A549 (cell line): ENCODE measurements around the gene NEAT1. TPM values are rescaled to one million over a fixed set of nuclear protein-coding genes. Genes with fewer than 3 reads are reported as not detected.

ENCODE experiments used
- ATAC-seq, 2 experiments: fragments of 200-7000 bp in 1 of 2; fragments of >200 bp in 1 of 2; cut with Nextera tagmentation in 1 of 2; cut with Tn5 transposase in 1 of 2; 3 replicates each; pipeline versions ENCODE4 v1.8.0 to v1.9.1; 2018 to 2020; ENCODE audit warnings: mild to moderate bottlenecking in 1 of 2, moderate library complexity in 1 of 2
- CTCF ChIA-PET: fragments of 300-600 bp; sonication (Branson Sonifier 250); formaldehyde crosslinking; extraction: SDS; loops from one replicate; lab custom pipeline; 2021; ENCODE audit warnings: antibody characterized with exemption, inconsistent platforms; lab: Yijun Ruan, JAX
- POLR2A ChIA-PET: fragments of 350-600 bp; formaldehyde crosslinking; extraction: SDS; loops from one replicate; lab custom pipeline; 2021; ENCODE audit warnings: antibody characterized with exemption, inconsistent platforms; lab: Yijun Ruan, JAX
- DNase-seq, 2 experiments: peaks; one replicate each; pipeline versions ENCODE4 v3.0.0 to v3.0.0-alpha.2; 2011 to 2016; ENCODE audit warnings: low read depth in 1 of 2, low spot score in 1 of 2
- FAIRE-seq: peaks from 2 replicates; lab custom pipeline; 2011; peaks lifted over from hg19 to GRCh38; lab: Jason Lieb, UNC
- H3K27ac ChIP-seq, 2 experiments: fragments of >200 bp; sonication (Bioruptor Twin); formaldehyde crosslinking; 3 replicates each; pipeline ENCODE4 v1.5.1; 2016 to 2017
- H3K4me1 ChIP-seq: fragments of >200 bp; sonication (Bioruptor Twin); formaldehyde crosslinking; 3 replicates; pipeline ENCODE4 v1.6.1; 2016
- H3K4me2 ChIP-seq: fragments of >200 bp; sonication (Bioruptor Twin); formaldehyde crosslinking; 3 replicates; pipeline ENCODE4 v1.6.1; 2016
- H3K4me3 ChIP-seq: fragments of >200 bp; sonication (Bioruptor Twin); formaldehyde crosslinking; 3 replicates; pipeline ENCODE4 v1.5.1; 2016
- H3K9me3 ChIP-seq: fragments of >200 bp; sonication (Bioruptor Twin); formaldehyde crosslinking; 3 replicates; pipeline ENCODE4 v1.6.1; 2016
- CBX8 ChIP-seq: fragments of 200-600 bp; sonication (generic); IDR thresholded peaks from 2 replicates; pipeline ENCODE4 v1.6.1; 2016
- CHD2 ChIP-seq: fragments of 150-350 bp; IDR thresholded peaks from 2 replicates; pipeline ENCODE4 v1.6.1; 2014; ENCODE audit warnings: low read length; ENCODE audit not compliant: partially characterized antibody
- CHD4 ChIP-seq: fragments of 200-600 bp; sonication (generic); IDR thresholded peaks from 2 replicates; pipeline ENCODE4 v1.6.1; 2016; ENCODE audit warnings: antibody characterized with exemption, mild to moderate bottlenecking, borderline replicate concordance
- EHF ChIP-seq: fragments of 250-450 bp; sonication (Bioruptor Pico); IDR thresholded peaks from 2 replicates; pipeline ENCODE4 v1.5.0; 2020; ENCODE audit warnings: mild to moderate bottlenecking
- FOSB ChIP-seq: fragments of 250-450 bp; sonication (Bioruptor Pico); IDR thresholded peaks from 2 replicates; pipeline ENCODE4 v1.5.0; 2020; ENCODE audit warnings: mild to moderate bottlenecking, moderate library complexity
- FOXS1 ChIP-seq: fragments of 250-450 bp; sonication (Bioruptor Pico); IDR thresholded peaks from 2 replicates; pipeline ENCODE4 v1.5.0; 2020; ENCODE audit warnings: mild to moderate bottlenecking, moderate library complexity
- HMGXB4 ChIP-seq: fragments of 250-450 bp; sonication (Bioruptor Pico); IDR thresholded peaks from 2 replicates; pipeline ENCODE4 v1.5.0; 2021; ENCODE audit warnings: mild to moderate bottlenecking, moderate library complexity, borderline replicate concordance
- HOXB13 ChIP-seq: fragments of 250-450 bp; sonication (Bioruptor Pico); IDR thresholded peaks from 2 replicates; pipeline ENCODE4 v1.5.0; 2020; ENCODE audit warnings: low read depth, mild to moderate bottlenecking, moderate library complexity
- HOXB5 ChIP-seq: fragments of 250-450 bp; sonication (Bioruptor Pico); IDR thresholded peaks from 2 replicates; pipeline ENCODE4 v1.5.0; 2020; ENCODE audit warnings: mild to moderate bottlenecking, moderate library complexity
- JUNB ChIP-seq: fragments of >200 bp; sonication (Bioruptor Twin); formaldehyde crosslinking; IDR thresholded peaks from 2 replicates; pipeline ENCODE4 v1.6.1; 2016
- KDM1A ChIP-seq: fragments of 200-600 bp; sonication (generic); IDR thresholded peaks from 2 replicates; pipeline ENCODE4 v1.6.1; 2016; ENCODE audit warnings: low read depth, mild to moderate bottlenecking
- KDM5A ChIP-seq: fragments of 200-600 bp; sonication (generic); IDR thresholded peaks from 2 replicates; pipeline ENCODE4 v1.6.1; 2016; ENCODE audit warnings: antibody characterized with exemption, mild to moderate bottlenecking
- MAZ ChIP-seq: fragments of 150-350 bp; IDR thresholded peaks from 2 replicates; pipeline ENCODE4 v1.6.1; 2014; ENCODE audit warnings: antibody characterized with exemption, low read depth, low read length, borderline replicate concordance
- POLR2A ChIP-seq: IDR thresholded peaks from 2 replicates; pipeline ENCODE4 v1.6.1; 2012; ENCODE audit warnings: mild to moderate bottlenecking, low read length
- POLR2AphosphoS2 ChIP-seq: conservative IDR thresholded peaks from 2 replicates; pipeline ENCODE4 v1.6.1; 2012; ENCODE audit warnings: low read length, improper control_type of control experiment, inconsistent platforms
- RARB ChIP-seq: fragments of 250-450 bp; sonication (Bioruptor Pico); IDR thresholded peaks from 2 replicates; pipeline ENCODE4 v1.8.0; 2021; ENCODE audit warnings: mild to moderate bottlenecking, moderate library complexity
- RNF2 ChIP-seq: fragments of 200-600 bp; sonication (generic); IDR thresholded peaks from 2 replicates; pipeline ENCODE4 v1.6.1; 2016; ENCODE audit warnings: low read depth, mild to moderate bottlenecking, antibody characterized with exemption, moderate library complexity, borderline replicate concordance
- TP53 ChIP-seq: fragments of 250-450 bp; sonication (Bioruptor Pico); IDR thresholded peaks from 2 replicates; pipeline ENCODE4 v1.5.0; 2021; ENCODE audit warnings: mild to moderate bottlenecking, moderate library complexity
- ZNF302 ChIP-seq: fragments of 250-450 bp; sonication (Bioruptor Pico); IDR thresholded peaks from 2 replicates; pipeline ENCODE4 v1.9.0; 2021; ENCODE audit warnings: inconsistent platforms, mild to moderate bottlenecking, moderate library complexity
- ZSCAN20 ChIP-seq: fragments of 250-450 bp; sonication (Bioruptor Pico); IDR thresholded peaks from 2 replicates; pipeline ENCODE4 v1.8.0; 2022; ENCODE audit warnings: mild to moderate bottlenecking, moderate library complexity
- WGBS: methylation state at CpG from one replicate; pipeline ENCODE4 v1.1.6; 2017; ENCODE audit errors: missing lambda C conversion rate; 5-methylcytosine and 5-hydroxymethylcytosine counted together
- polyA plus RNA-seq, 4 experiments: library from polyadenylated mRNA; depleted of rRNA in 3 of 4; stranded (reverse); fragments of >200 nt; fragmentation: RNase III in 1 of 4; extraction: RNeasy Plus Mini Kit Qiagen cat#74134 plus additional on column Dnase treatment in 1 of 4; gene quantifications; 2 replicates in 3 of 4; 3 replicates in 1 of 4; pipeline ENCODE4 v1.2.3, GENCODE V29; 2011 to 2017
- TF ChIP-seq, protein P1 (sequence below): IDR thresholded peaks from 2 replicates; pipeline ENCODE4 v1.6.1; 2012
- TF ChIP-seq, protein P2 (sequence below): fragments of >200 bp; sonication (Bioruptor Twin); formaldehyde crosslinking; IDR thresholded peaks from 2 replicates; pipeline ENCODE4 v1.6.1; 2016
- TF ChIP-seq, protein P3 (sequence below): fragments of 150-350 bp; IDR thresholded peaks from 2 replicates; pipeline ENCODE4 v1.6.1; 2014; ENCODE audit warnings: low read depth, mild to moderate bottlenecking, low read length
- TF ChIP-seq, protein P4 (sequence below): IDR thresholded peaks from 2 replicates; pipeline ENCODE4 v1.6.1; 2012; ENCODE audit warnings: low read depth, borderline replicate concordance

NEAT1 gene
- polyA plus RNA-seq, 2 of the 4 experiments (the other 2 are of a cell fraction), result 314 to 1,223 TPM

DNA sequence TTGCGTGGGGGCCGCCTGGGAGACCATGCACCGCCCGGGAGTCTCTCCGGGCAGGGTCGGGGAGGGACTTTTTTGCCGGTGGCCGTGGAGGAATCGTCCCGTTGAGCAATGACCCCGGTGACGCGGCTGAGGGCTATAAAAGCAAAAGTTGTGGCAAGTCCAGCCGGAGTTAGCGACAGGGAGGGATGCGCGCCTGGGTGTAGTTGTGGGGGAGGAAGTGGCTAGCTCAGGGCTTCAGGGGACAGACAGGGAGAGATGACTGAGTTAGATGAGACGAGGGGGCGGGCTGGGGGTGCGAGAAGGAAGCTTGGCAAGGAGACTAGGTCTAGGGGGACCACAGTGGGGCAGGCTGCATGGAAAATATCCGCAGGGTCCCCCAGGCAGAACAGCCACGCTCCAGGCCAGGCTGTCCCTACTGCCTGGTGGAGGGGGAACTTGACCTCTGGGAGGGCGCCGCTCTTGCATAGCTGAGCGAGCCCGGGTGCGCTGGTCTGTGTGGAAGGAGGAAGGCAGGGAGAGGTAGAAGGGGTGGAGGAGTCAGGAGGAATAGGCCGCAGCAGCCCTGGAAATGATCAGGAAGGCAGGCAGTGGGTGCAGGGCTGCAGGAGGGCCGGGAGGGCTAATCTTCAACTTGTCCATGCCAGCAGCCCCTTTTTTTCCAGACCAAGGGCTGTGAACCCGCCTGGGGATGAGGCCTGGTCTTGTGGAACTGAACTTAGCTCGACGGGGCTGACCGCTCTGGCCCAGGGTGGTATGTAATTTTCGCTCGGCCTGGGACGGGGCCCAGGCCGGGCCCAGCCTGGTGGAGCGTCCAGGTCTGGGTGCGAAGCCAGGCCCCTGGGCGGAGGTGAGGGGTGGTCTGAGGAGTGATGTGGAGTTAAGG, at the start of gene NEAT1 (continued):
- peak; percentile 100 for TF ChIP-seq EHF (CRISPR knock-in tag)
- TF ChIP-seq, protein P1, sequence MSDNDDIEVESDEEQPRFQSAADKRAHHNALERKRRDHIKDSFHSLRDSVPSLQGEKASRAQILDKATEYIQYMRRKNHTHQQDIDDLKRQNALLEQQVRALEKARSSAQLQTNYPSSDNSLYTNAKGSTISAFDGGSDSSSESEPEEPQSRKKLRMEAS, result peak; percentile 60
- TF ChIP-seq FOXS1 (CRISPR knock-in tag), result peak; percentile 41
- TF ChIP-seq POLR2AphosphoS2, result peak; percentile 99
- TF ChIP-seq JUNB, result no peak
- peak; percentile 93 for TF ChIP-seq MAZ
- peak; percentile 100 for TF ChIP-seq RARB (CRISPR knock-in tag)
- TF ChIP-seq HOXB5 (CRISPR knock-in tag), result peak; percentile 99
- TF ChIP-seq, protein P2, sequence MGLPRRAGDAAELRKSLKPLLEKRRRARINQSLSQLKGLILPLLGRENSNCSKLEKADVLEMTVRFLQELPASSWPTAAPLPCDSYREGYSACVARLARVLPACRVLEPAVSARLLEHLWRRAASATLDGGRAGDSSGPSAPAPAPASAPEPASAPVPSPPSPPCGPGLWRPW, result no peak
- TF ChIP-seq HOXB13, result peak; percentile 51; the same call in 1 of the 2 replicates

- TF ChIP-seq CHD2, result no peak
- TF ChIP-seq KDM5A, result no peak
- TF ChIP-seq FOSB, result no peak
- no peak for TF ChIP-seq HMGXB4 (CRISPR knock-in tag)
- FAIRE-seq, result no peak
- Histone ChIP-seq H3K4me1 (peaks cover 34% of the 10 kb centered on the region), H3K4me2 (no peak overlapping the region), H3K9me3 (no peaks in the 10 kb centered on the region), H3K4me3 (no peak overlapping the region), H3K27ac (no peak overlapping the region)
- POLR2A ChIA-PET, result no interaction called here
- DNase-seq, result no peak
- CTCF ChIA-PET, result interaction anchor here (0.6 to 2.8 kb wide), 10 partner anchors 8 to 136 kb away, joined by 3 to 13 read pairs (median 3); partner anchors contain the start of genes FRMD8 and SLC25A45
- no peak for ATAC-seq
- WGBS, result 87% methylated on average over 14 of the region's 14 CpGs
Observed at GRCh38 chr11:65373839-65374580, 48.6 kb upstream of the NEAT1 start.

DNA sequence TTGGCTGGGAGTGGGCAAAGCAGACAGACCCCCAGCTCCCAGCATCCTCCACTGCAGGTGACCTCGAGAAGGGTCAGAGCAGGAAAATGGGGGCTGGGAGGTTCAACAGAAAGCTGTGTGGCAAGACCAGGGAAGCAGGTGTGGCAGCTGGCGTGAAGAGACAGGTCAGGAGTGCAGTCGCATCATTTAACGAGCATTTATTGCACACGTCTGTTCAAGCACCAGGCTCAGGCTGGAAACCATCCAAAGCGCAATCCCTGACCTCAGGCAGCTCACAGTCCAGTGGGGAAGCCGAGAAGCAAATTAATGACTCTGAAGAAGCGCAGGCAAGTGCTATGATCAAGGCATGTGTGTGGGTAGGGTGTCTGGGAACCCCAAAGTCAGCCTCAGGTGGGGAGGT, 47.6 kb upstream of the NEAT1 start:
- H3K4me3 ChIP-seq, result no peak overlapping the region
- H3K4me2 ChIP-seq, result no peak overlapping the region
- FAIRE-seq, result no peak
- no peak for DNase-seq
- H3K27ac ChIP-seq, result peak overlapping the region in 1 of 2 experiments; percentile 27; a peak in 2 of 6 replicates
- CTCF ChIA-PET, result interaction anchor here (0.7 to 2.8 kb wide), 6 partner anchors 10 to 135 kb away, joined by 3 to 13 read pairs (median 4); no protein-coding TSS in a partner anchor
- H3K4me1 ChIP-seq, result peaks cover 44% of the 10 kb centered on the region
- H3K9me3 ChIP-seq, result no peaks in the 10 kb centered on the region
- no peak for ATAC-seq
- TF ChIP-seq JUNB (no peak), POLR2A (no peak), TP53 (CRISPR knock-in tag) (no peak), CBX8 (no peak), RNF2 (no peak), ZSCAN20 (CRISPR knock-in tag) (no peak), KDM1A (no peak), MAZ (no peak), ZNF302 (CRISPR knock-in tag) (no peak), CHD4 (no peak)
- TF ChIP-seq, protein P3, sequence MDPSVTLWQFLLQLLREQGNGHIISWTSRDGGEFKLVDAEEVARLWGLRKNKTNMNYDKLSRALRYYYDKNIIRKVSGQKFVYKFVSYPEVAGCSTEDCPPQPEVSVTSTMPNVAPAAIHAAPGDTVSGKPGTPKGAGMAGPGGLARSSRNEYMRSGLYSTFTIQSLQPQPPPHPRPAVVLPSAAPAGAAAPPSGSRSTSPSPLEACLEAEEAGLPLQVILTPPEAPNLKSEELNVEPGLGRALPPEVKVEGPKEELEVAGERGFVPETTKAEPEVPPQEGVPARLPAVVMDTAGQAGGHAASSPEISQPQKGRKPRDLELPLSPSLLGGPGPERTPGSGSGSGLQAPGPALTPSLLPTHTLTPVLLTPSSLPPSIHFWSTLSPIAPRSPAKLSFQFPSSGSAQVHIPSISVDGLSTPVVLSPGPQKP, result no peak
- TF ChIP-seq, protein P4, sequence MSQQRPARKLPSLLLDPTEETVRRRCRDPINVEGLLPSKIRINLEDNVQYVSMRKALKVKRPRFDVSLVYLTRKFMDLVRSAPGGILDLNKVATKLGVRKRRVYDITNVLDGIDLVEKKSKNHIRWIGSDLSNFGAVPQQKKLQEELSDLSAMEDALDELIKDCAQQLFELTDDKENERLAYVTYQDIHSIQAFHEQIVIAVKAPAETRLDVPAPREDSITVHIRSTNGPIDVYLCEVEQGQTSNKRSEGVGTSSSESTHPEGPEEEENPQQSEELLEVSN, result no peak
- POLR2A ChIA-PET, result no interaction called here
- WGBS, result 82% methylated on average over 8 of the region's 8 CpGs
